SK-N-MC (cell line): ENCODE results near the gene TTLL7.

Source experiments
- EZH2 ChIP-seq: fragments of 200-600 bp; sonication (generic); IDR thresholded peaks from one replicate; pipeline ENCODE4 v1.6.1; 2017; ENCODE audit warnings: antibody characterized with exemption
- FOXP2 ChIP-seq: optimal IDR thresholded peaks from 2 replicates; pipeline ENCODE3; 2011; ENCODE audit warnings: mild to moderate bottlenecking, moderate library complexity; ENCODE audit not compliant: insufficient read depth; ENCODE audit errors: extremely low read length, control extremely low read depth
- POLR2AphosphoS5 ChIP-seq: IDR thresholded peaks from 2 replicates; pipeline ENCODE4 v1.6.1; 2012; ENCODE audit warnings: mild to moderate bottlenecking, low read depth, low read length, borderline replicate concordance

DNA sequence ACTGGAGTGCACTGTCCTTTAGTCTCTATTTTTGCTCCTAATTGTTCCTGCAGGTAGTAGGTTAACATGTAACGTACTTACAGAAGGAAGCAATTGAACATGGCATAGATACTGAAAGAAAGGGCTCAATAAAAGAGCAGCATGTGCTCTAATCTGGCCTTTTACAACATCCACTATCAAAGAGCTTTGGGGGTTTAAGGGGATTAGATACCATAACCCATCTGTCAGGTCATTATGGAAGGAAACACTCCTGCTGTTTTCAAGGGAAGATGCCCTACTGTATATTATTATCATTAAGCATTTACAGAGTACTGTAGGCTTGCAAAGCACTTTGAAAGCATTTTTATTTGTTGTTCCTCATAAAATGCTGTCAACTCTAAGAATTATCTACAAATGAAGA, 152.8 kb downstream of the TTLL7 start:
- TF ChIP-seq POLR2AphosphoS5 (no peak), EZH2 (no peak), FOXP2 (no peak)
